ENCODE data around the gene MAD2L1BP.

GRCh38 chr6:43614396-43614730 is 21.3 kb upstream of the MAD2L1BP start:
- no peak for TF ChIP-seq CTCF (IDR thresholded peaks at IDR 0.05; ENCODE audit: insufficient read depth, low read length)
- no peak for TF ChIP-seq SPI1 (IDR thresholded peaks at IDR 0.05; ENCODE audit: borderline replicate concordance, low read depth)
- TF ChIP-seq POLR2AphosphoS5 (IDR thresholded peaks at IDR 0.05; ENCODE audit: low read depth): no peak

Data from HL-60 (cell line).